Measurements from ENCODE around the gene CDC45.
"Not testable (repeated sequence)": the region's sequence is repeated elsewhere in the genome, so short reads cannot be mapped to it uniquely, and the experiment has no call there.

The CDC45 gene

GRCh38 chr22:19434401-19434800, 45.3 kb upstream of the CDC45 start:
- TF ChIP-seq CTCF (IDR thresholded peaks at IDR 0.05), result no peak
- no peak overlapping the region for H3K27ac Mint-ChIP-seq
- no peaks in the 10 kb centered on the region for H3K9me3 Mint-ChIP-seq
- DNase-seq, result no peak
- peak overlapping the region; percentile 93 for H3K4me3 Mint-ChIP-seq
- H3K4me1 Mint-ChIP-seq, result peaks cover 48% of the 10 kb centered on the region
- no peaks in the 10 kb centered on the region for H3K27me3 Mint-ChIP-seq (ENCODE audit: low read depth, poor library complexity)
- H3K36me3 Mint-ChIP-seq (ENCODE audit: low read depth), result peaks cover 24% of the 10 kb centered on the region

DNA sequence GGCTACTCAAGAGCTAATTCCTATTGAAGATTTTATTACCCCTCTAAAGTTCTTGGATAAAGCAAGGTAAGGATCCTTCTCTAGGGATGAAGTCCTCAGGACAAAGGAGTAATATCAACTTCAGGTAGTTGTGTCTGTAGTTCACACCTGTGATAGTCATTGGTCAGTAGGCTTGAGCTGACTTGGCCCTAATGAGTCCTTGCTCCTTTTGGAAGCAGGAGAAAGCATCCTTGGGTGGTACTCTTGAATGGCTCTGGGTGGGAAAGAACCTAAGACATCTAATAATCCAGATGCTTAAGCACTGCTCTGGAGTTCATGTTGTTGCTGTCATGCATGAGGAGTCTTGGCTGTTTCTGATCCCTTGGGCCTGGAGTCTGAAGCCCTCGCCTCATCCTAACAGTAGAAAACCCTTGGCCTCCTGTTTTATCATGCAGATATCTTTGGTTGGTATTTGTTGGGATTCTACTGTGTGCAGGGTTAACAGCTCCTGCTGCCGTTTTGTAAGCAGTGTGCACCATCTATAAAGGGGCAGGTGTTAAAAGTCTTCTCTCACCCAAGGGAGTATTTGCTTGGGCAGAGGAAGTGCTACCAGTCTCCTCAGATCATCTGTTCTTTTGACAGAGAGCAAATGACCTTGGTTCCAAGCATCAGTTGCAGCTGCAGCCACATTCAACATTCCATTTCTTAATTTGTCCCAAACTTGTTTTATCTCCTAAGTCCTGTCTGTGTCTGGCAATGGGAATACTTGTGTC, 44.7 kb upstream of the CDC45 start:
- H3K27me3 Mint-ChIP-seq (ENCODE audit: low read depth, poor library complexity), result no peaks in the 10 kb centered on the region
- no peaks in the 10 kb centered on the region for H3K9me3 Mint-ChIP-seq
- peaks cover 42% of the 10 kb centered on the region for H3K4me1 Mint-ChIP-seq
- peak overlapping the region; percentile 39 for H3K27ac Mint-ChIP-seq
- no peak for TF ChIP-seq CTCF (IDR thresholded peaks at IDR 0.05)
- H3K4me3 Mint-ChIP-seq, result no peak overlapping the region
- peaks cover 26% of the 10 kb centered on the region for H3K36me3 Mint-ChIP-seq (ENCODE audit: low read depth)
- DNase-seq, result no peak

DNA sequence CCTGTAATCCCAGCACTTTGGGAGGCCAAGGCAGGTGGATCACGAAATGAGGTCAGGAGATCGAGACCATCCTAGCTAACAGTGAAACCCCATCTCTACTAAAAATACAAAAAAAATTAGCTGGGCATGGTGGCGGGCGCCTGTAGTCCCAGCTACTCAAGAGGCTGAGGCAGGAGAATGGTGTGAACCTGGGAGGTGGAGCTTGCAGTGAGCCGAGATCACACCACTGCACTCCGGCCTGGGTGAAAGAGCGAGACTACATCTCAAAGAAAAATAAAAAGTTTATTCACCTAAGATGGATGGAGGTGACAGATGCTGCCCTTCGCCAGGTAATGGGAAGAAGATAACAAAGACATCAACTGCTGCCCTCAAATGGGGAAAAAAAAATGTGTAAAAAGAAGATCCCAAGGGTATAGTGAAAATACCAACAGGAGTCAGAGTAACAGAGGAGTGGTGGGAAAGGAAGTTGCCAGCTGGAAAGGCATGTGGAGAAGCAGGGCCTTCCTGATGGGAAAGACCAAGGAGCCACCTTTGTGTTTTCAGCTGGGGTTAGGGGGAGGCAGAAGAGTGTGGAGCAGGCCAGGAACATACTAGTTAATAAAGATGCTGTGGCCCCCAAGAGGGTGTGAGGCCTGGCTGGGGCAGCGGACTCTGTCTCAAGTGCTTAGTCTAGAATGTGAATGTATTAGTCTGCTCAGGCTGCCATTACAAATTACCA, 43.1 kb upstream of the CDC45 start:
- H3K9me3 Mint-ChIP-seq; H3K4me3 Mint-ChIP-seq; DNase-seq; H3K27me3 Mint-ChIP-seq (ENCODE audit: low read depth, poor library complexity): not testable (repeated sequence)
- Mint-ChIP-seq H3K4me1 (peaks cover 32% of the 10 kb centered on the region), H3K27ac (peak overlapping the region; percentile 80), H3K36me3 (ENCODE audit: low read depth) (peaks cover 40% of the 10 kb centered on the region)

- no peak overlapping the region for H3K27ac Mint-ChIP-seq
- no peaks in the 10 kb centered on the region for H3K9me3 Mint-ChIP-seq
Measured at GRCh38 chr22:19438298-19438697, 41.4 kb upstream of the CDC45 start.

GRCh38 chr22:19440411-19441195, 39.1 kb upstream of the CDC45 start:
- Mint-ChIP-seq H3K27me3 (ENCODE audit: low read depth, poor library complexity) (no peaks in the 10 kb centered on the region), H3K27ac (peak overlapping the region; percentile 84), H3K36me3 (ENCODE audit: low read depth) (peaks cover 48% of the 10 kb centered on the region), H3K4me3 (no peak overlapping the region), H3K4me1 (peaks cover 16% of the 10 kb centered on the region), H3K9me3 (no peaks in the 10 kb centered on the region)
- no peak for DNase-seq
- no peak for TF ChIP-seq CTCF (IDR thresholded peaks at IDR 0.05)

More at GRCh38 chr22:19438298-19438697, 41.4 kb upstream of the CDC45 start:
- H3K27me3 Mint-ChIP-seq (ENCODE audit: low read depth, poor library complexity), result no peaks in the 10 kb centered on the region
- H3K4me3 Mint-ChIP-seq, result no peak overlapping the region
- peaks cover 51% of the 10 kb centered on the region for H3K36me3 Mint-ChIP-seq (ENCODE audit: low read depth)
- no peak for DNase-seq
- peaks cover 23% of the 10 kb centered on the region for H3K4me1 Mint-ChIP-seq
- TF ChIP-seq CTCF (IDR thresholded peaks at IDR 0.05), result no peak

GRCh38 chr22:19442166-19442565, 37.6 kb upstream of the CDC45 start:
- Mint-ChIP-seq H3K36me3 (ENCODE audit: low read depth) (peaks cover 52% of the 10 kb centered on the region), H3K27ac (no peak overlapping the region), H3K9me3 (no peaks in the 10 kb centered on the region), H3K4me3 (no peak overlapping the region), H3K4me1 (peaks cover 22% of the 10 kb centered on the region), H3K27me3 (ENCODE audit: low read depth, poor library complexity) (no peaks in the 10 kb centered on the region)
- no peak for TF ChIP-seq CTCF (IDR thresholded peaks at IDR 0.05)
- no peak for DNase-seq

Data from nephron progenitor cell (in vitro differentiated cells).